ENCODE measurements around the gene RAB11A. TPM values are rescaled to one million over a fixed set of nuclear protein-coding genes. Genes with fewer than 3 reads are reported as not detected.

Gene RAB11A
- polyA plus RNA-seq, 1 donor: 288 TPM

DNA sequence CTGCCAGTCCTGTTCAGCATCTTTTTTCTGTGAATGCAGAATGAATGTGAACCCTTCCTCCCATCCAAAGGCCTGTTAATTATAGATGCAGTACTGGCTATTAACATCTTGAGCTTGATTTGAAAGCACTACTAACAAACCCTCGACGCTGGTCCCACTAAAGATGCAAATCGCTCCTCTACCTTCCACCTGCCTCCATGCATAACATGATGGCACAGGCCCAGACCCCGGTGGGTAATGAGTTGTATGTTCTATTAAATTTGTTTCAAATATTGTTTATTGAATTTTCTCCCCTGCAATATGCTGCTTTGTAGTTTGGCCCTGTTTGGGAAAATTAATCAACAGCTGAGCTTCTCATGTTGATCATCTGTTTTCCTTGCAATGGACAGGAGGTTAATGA, 69.3 kb downstream of the RAB11A start:
- no peak for DNase-seq

DNA sequence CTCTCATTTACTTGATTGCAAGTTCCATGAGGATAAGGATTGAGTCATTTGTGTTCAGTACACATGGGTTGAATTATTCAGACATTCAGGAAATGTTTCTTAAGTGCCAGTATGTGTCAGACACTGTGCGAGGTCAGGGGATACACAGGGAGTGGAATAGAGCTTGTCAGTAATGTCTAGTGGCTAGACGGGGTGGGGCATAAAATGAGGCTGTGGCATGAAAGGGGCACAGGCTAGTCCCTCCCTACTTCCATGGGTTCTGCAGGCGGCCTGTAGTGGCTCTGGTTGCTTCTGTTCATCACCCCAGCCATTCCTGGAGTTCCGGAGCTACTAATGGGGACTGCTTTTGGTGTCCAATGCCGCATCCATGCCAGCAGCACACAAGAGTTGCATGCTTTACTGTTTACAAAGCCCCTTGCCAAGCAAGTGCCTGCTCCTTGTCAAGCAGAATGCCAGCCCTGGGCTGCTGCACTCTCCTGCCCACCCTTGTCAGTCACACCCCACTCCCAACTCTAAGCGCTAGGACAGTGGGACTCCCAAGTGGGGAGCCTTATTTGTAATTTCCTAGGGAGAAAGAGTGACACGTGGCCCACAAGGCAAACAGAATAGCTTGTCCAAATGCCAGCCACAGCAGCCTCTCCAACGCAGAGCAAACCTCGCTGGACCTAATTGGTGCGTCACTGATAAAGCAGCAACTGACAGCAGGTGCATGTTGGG, 70.8 kb downstream of the RAB11A start:
- no peak for DNase-seq

DNA sequence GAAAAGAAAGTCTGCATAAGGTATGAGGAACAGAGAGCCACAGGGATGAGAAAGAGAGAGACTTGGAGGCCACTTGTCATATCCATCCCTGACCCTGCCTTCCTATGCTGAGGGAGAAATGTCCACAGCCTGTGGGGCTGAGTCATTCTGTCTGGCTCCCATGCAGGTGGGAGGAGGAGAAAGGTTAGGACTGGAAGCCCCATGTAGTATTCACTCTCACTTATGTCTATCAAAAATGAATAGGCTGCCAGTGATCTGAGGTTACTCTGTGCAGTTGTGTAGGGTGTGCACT, 71.3 kb downstream of the RAB11A start:
- DNase-seq: no peak

Other genes starting within 250 kb of the RAB11A start
- gene SLC24A1, start 247.6 kb upstream of the RAB11A start, polyA plus RNA-seq (ENCODE audit: insufficient read length): 25.9 TPM
- gene DENND4A, start 77.2 kb upstream of the RAB11A start, polyA plus RNA-seq (ENCODE audit: insufficient read length): 21.8 TPM